HepG2 (cell line): ENCODE measurements around the gene SELL.

ENCODE experiments used
- EZH2 ChIP-seq: conservative IDR thresholded peaks from 2 replicates; pipeline ENCODE4 v1.6.1; 2012; ENCODE audit warnings: mild to moderate bottlenecking, low read depth, low read length, moderate library complexity
- FOXP4 ChIP-seq: sonication (generic); formaldehyde crosslinking; IDR thresholded peaks from 2 replicates; pipeline ENCODE4 v1.4.0; 2020; ENCODE audit warnings: missing genetic modification reagents
- IRX3 ChIP-seq: sonication (generic); formaldehyde crosslinking; IDR thresholded peaks from 2 replicates; pipeline ENCODE4 v1.8.1; 2023; ENCODE audit warnings: mild to moderate bottlenecking, low read depth, missing genetic modification reagents, borderline replicate concordance
- ZBTB38 ChIP-seq: sonication (generic); formaldehyde crosslinking; IDR thresholded peaks from 2 replicates; pipeline ENCODE4 v1.5.1; 2020; ENCODE audit warnings: mild to moderate bottlenecking, missing genetic modification reagents
- ZNF670 ChIP-seq: sonication (generic); formaldehyde crosslinking; IDR thresholded peaks from 2 replicates; pipeline ENCODE4 v1.8.0; 2022; ENCODE audit warnings: mild to moderate bottlenecking, missing genetic modification reagents, borderline replicate concordance
- ZNF674 ChIP-seq: sonication (generic); formaldehyde crosslinking; IDR thresholded peaks from 2 replicates; pipeline ENCODE4 v1.5.0; 2020; ENCODE audit warnings: low read depth, mild to moderate bottlenecking, missing genetic modification reagents

DNA sequence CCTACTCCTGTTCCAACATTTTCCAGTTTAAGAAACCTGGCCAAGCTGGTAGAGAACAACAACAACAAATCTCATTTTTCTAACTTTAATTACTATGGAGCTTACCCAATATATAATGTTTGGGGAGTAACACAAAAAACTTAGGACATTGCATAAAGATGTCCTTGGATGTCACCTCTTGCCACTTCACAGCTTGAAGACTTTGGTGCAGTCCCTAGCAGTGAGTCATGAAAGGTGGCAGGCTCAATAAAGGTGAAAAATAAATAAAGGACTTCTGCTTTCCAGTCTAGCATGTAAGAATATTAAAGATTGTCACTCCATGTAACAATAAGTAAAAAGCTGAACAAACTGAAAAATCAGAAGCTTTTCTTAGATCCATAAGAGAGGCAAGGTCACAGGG lies 63.9 kb downstream of the SELL start:
- no peak for TF ChIP-seq ZNF670
- no peak for TF ChIP-seq IRX3
- TF ChIP-seq FOXP4 (CRISPR knock-in tag): no peak
- TF ChIP-seq ZBTB38 (CRISPR knock-in tag): no peak
- TF ChIP-seq EZH2: no peak
- TF ChIP-seq ZNF674 (CRISPR knock-in tag): no peak
